Peyer's patch (tissue), 4 donors: ENCODE measurements around the gene ATG9A.

Experiments used
- CTCF ChIP-seq, 6 experiments: fragments of 450-650 bp in 4 of 6; fragments of 200-600 bp in 2 of 6; sonication (generic) in 1 of 6; IDR thresholded peaks; one replicate each; pipeline ENCODE4 v1.5.1; 2017 to 2019; ENCODE audit warnings: antibody characterized with exemption in 6 of 6, mild to moderate bottlenecking in 3 of 6, moderate library complexity in 1 of 6
- POLR2A ChIP-seq, 2 donors: fragments of 450-650 bp; IDR thresholded peaks; one replicate each; pipeline ENCODE4 v1.5.1; 2017; ENCODE audit warnings: antibody characterized with exemption in 2 of 2, mild to moderate bottlenecking in 2 of 2, moderate library complexity in 2 of 2

GRCh38 chr2:219184121-219184520, 45.3 kb downstream of the ATG9A start:
- TF ChIP-seq CTCF (IDR thresholded peaks at IDR 0.05) (no peak), POLR2A (IDR thresholded peaks at IDR 0.05) (no peak)
